ENCODE measurements around the gene EML6. TPM values are rescaled to one million over a fixed set of nuclear protein-coding genes. Genes with fewer than 3 reads are reported as not detected.

The EML6 gene
- total RNA-seq, 4 donors from 2014 or later = 0.62 to 1.5 (median 1.1) TPM

DNA sequence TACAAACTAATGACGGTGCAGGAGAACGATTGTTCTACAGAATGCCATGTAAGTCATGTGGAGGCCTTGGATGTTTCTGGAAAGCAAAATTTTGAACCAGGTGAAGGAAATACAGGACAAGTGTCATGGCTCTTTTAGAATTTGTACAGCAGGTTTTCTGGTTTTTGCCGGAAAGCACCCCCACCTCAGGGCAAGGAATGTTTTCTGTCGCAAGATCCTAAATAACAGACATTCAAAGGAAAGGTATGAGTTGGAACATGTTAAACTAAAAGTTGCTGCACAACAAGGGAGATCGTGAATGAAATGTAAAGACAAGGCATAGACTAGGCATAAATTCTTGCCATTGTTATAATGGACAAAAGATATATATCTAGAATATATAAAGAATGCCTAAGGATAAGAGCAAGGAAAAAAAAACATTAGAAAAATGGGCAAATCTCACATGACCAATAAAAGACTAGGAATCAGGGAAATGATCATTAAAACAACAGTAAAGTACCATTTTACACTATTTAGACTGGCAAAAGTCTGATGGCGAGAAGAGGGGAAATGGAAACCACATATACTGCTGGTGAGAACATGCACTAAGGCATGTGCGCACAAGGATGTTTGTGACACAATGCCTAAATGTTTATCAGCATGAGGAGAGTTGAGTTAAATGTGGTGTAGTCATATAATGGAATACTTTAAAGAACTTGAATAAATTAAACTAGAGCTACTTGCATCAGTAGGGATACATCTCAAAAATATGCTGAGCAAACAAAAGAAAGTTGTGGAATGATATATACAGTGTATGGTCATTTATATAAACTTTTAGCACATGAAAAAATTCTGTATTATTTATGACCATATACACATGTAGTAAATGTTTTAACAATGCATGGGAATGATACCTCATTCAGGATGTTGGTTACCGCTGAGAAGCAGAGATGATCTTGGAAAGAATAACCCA lies 127.0 kb downstream of the EML6 start:
- Histone ChIP-seq H3K9me3 (no peaks in the 10 kb centered on the region), H3K27ac (no peak overlapping the region), H3K27me3 (no peaks in the 10 kb centered on the region), H3K4me3 (no peak overlapping the region), H3K36me3 (no peaks in the 10 kb centered on the region), H3K4me1 (no peaks in the 10 kb centered on the region)
- no peak for ATAC-seq
- WGBS, 2 donors (ENCODE audit: low coverage in 1 of 2) = 90 to 95% methylated on average over 8 of the region's 8 CpGs
- TF ChIP-seq EP300 (IDR thresholded peaks at IDR 0.05) (no peak), POLR2A (IDR thresholded peaks at IDR 0.05) (no peak), POLR2AphosphoS5 (IDR thresholded peaks at IDR 0.05) (no peak)
- TF ChIP-seq, protein P1, sequence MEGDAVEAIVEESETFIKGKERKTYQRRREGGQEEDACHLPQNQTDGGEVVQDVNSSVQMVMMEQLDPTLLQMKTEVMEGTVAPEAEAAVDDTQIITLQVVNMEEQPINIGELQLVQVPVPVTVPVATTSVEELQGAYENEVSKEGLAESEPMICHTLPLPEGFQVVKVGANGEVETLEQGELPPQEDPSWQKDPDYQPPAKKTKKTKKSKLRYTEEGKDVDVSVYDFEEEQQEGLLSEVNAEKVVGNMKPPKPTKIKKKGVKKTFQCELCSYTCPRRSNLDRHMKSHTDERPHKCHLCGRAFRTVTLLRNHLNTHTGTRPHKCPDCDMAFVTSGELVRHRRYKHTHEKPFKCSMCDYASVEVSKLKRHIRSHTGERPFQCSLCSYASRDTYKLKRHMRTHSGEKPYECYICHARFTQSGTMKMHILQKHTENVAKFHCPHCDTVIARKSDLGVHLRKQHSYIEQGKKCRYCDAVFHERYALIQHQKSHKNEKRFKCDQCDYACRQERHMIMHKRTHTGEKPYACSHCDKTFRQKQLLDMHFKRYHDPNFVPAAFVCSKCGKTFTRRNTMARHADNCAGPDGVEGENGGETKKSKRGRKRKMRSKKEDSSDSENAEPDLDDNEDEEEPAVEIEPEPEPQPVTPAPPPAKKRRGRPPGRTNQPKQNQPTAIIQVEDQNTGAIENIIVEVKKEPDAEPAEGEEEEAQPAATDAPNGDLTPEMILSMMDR (IDR thresholded peaks at IDR 0.05) = no peak

DNA sequence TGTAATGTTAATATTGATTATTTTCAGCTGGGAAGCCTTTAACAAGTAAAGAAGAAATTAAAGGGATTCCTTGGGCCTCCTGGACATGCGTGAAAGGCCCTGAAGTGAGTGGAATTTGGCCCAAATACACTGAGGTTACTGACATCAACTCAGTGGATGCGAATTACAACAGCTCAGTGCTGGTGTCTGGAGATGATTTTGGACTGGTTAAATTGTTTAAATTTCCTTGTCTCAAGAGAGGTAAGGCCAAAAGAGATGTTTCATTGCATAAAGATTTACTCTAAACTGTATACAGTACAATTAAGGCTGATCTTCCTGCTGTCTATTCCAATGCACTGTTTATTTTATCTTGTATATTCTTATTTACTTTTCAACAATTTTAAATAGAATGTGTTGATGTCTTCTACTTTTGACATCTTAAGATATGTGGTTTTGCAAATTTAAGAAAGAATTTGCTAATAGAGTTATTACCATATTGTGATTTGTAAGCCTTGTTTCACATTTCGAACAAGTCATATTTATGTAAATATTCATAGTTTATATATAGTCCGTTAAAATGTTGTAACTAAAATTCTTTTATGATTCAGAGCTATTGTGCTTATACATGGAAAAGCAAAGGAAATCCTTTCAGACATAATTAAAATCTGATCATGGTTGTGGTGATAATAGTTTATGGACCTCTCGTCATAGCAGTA lies 130.3 kb downstream of the EML6 start:
- H3K4me3 ChIP-seq = no peak overlapping the region
- no peaks in the 10 kb centered on the region for H3K36me3 ChIP-seq
- no peak for ATAC-seq
- no peak overlapping the region for H3K27ac ChIP-seq
- no peaks in the 10 kb centered on the region for H3K27me3 ChIP-seq
- TF ChIP-seq POLR2A (IDR thresholded peaks at IDR 0.05) (no peak), EP300 (IDR thresholded peaks at IDR 0.05) (no peak), POLR2AphosphoS5 (IDR thresholded peaks at IDR 0.05) (no peak)
- TF ChIP-seq, protein P1 (IDR thresholded peaks at IDR 0.05) = no peak
- WGBS, 2 donors (ENCODE audit: low coverage in 1 of 2) = 77 to 87% methylated on average over 5 of the region's 5 CpGs
- no peaks in the 10 kb centered on the region for H3K4me1 ChIP-seq
- H3K9me3 ChIP-seq = no peaks in the 10 kb centered on the region

DNA sequence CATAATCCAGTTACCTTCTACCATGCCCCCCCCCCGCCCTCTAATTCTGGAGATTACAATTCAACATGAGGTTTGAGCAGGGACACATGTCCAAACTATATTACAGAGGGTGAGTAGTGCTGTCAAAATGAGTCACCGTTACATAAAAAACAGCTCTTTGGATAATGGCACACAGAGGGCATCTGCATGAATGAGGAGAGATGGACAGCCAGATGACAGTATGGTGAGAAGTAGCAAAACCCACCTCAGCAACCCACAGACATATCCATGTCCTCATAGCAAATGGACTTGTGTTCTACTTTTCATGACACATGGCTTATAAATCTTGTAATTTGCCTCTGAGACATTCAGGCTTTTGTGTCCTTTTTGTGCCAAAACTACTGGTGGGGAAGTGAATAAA lies 132.0 kb downstream of the EML6 start:
- H3K27ac ChIP-seq = no peak overlapping the region
- TF ChIP-seq POLR2AphosphoS5 (IDR thresholded peaks at IDR 0.05) = no peak
- TF ChIP-seq, protein P1 (IDR thresholded peaks at IDR 0.05) = no peak
- TF ChIP-seq POLR2A (IDR thresholded peaks at IDR 0.05) = no peak
- TF ChIP-seq EP300 (IDR thresholded peaks at IDR 0.05) = no peak
- H3K36me3 ChIP-seq = no peaks in the 10 kb centered on the region
- no peaks in the 10 kb centered on the region for H3K4me1 ChIP-seq
- H3K27me3 ChIP-seq = no peaks in the 10 kb centered on the region
- no peaks in the 10 kb centered on the region for H3K9me3 ChIP-seq
- 93% methylated on average over 2 of the region's 2 CpGs; no CpG with 5 or more reads in 1 of the 2 donors for WGBS, 2 donors (ENCODE audit: low coverage in 1 of 2)
- no peak for ATAC-seq
- H3K4me3 ChIP-seq = no peak overlapping the region

DNA sequence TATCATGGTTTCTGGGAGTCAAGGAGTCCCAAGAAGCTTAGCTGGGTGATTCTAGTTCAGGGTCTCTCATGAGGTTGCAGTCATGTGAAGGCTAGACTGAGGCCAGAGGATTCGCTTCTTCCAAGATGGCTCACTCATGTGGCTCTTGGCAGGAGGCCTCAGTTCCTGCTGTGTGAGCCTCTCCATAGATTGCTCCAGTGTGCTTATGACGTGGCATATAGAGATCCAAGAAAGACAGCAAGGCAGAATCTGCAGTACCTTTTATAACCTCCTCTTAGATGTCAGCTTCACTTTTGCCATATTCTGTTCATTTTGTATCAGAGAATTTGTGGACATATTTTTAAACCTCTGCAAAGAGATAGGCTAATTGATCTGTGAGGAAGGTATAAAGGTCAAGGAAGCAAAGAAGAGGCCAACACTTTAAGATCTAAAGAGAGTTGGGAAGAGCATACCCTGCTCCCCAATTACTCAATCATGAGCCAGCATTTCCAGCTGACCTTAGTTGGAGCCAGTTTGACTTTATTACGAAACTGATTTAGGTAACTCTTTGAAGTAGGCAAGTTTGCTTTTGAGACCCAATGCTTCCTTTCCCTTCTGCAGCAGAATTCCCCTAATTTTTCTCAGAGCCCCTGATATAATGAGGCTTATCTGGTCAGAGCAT lies 134.7 kb downstream of the EML6 start:
- Histone ChIP-seq H3K9me3 (no peaks in the 10 kb centered on the region), H3K36me3 (no peaks in the 10 kb centered on the region), H3K4me3 (no peak overlapping the region), H3K4me1 (no peaks in the 10 kb centered on the region), H3K27me3 (no peaks in the 10 kb centered on the region), H3K27ac (no peak overlapping the region)
- ATAC-seq = no peak
- WGBS, 2 donors (ENCODE audit: low coverage in 1 of 2) = 76 to 89% methylated on average over 2 to 3 of the region's 3 CpGs
- TF ChIP-seq POLR2A (IDR thresholded peaks at IDR 0.05) (no peak), POLR2AphosphoS5 (IDR thresholded peaks at IDR 0.05) (no peak)

DNA sequence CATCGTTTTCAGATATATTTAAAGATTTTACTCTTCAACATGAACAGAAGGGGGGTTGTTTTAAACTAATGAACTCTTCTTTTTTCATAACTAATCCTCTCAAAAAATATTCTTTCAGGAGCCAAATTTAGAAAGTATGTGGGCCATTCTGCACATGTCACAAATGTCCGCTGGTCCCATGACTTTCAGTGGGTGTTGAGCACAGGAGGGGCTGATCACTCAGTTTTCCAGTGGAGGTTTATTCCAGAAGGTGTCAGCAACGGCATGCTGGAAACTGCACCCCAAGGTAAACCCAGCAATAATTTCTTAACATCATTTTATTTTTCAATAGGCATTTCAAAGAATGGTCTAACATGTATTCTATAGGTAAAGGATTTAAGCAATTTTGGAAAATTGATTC lies 136.0 kb downstream of the EML6 start:
- no peak for ATAC-seq
- Histone ChIP-seq H3K36me3 (no peaks in the 10 kb centered on the region), H3K27me3 (no peaks in the 10 kb centered on the region), H3K4me1 (no peaks in the 10 kb centered on the region), H3K27ac (no peak overlapping the region), H3K9me3 (no peaks in the 10 kb centered on the region), H3K4me3 (no peak overlapping the region)
- 76 to 82% methylated on average over 3 of the region's 3 CpGs for WGBS, 2 donors (ENCODE audit: low coverage in 1 of 2)
- TF ChIP-seq POLR2AphosphoS5 (IDR thresholded peaks at IDR 0.05) (no peak), POLR2A (IDR thresholded peaks at IDR 0.05) (no peak), EP300 (IDR thresholded peaks at IDR 0.05) (no peak)
- TF ChIP-seq, protein P1 (IDR thresholded peaks at IDR 0.05) = no peak

Measured in gastroesophageal sphincter (tissue), 4 donors.